ENCODE data around the gene DDX39A. TPM values are rescaled to one million over a fixed set of nuclear protein-coding genes. Genes with fewer than 3 reads are reported as not detected.
A peak's percentile ranks its signal among the peaks of the same experiment; 100 is the strongest.
"Not testable (repeated sequence)": the region's sequence is repeated elsewhere in the genome, so short reads cannot be mapped to it uniquely, and the experiment has no call there.

The DDX39A gene
- total RNA-seq, result 128 TPM

GRCh38 chr19:14419106-14419813, at the start of gene DDX39A:
DDX39A (minus strand) TSS chr19:14419341; CDS start chr19:14413220, 6,121 bp downstream.
- DNase-seq (ENCODE audit: low read depth in 2 of 3, low spot score in 2 of 3), result peak; percentile 88 to 100 (median 99)

- peak in 1 of 3 donors; percentile 45 for DNase-seq (ENCODE audit: low read depth in 2 of 3, low spot score in 2 of 3)
These were observed 48.7 kb upstream of the DDX39A start for GRCh38 chr19:14467816-14468215.

GRCh38 chr19:14467391-14467790, 48.2 kb upstream of the DDX39A start:
- no peak for DNase-seq (ENCODE audit: low read depth in 2 of 3, low spot score in 2 of 3)

GRCh38 chr19:14463747-14464146, 44.6 kb upstream of the DDX39A start:
- no peak for DNase-seq (ENCODE audit: low read depth in 2 of 3, low spot score in 2 of 3)

GRCh38 chr19:14462401-14462800, 43.3 kb upstream of the DDX39A start:
- not testable (repeated sequence) for DNase-seq (ENCODE audit: low read depth in 2 of 3, low spot score in 2 of 3)

GRCh38 chr19:14460935-14461334, 41.8 kb upstream of the DDX39A start:
- no peak for DNase-seq (ENCODE audit: low read depth in 2 of 3, low spot score in 2 of 3)

- no peak for DNase-seq (ENCODE audit: low read depth in 2 of 3, low spot score in 2 of 3)
These were observed 40.6 kb upstream of the DDX39A start for GRCh38 chr19:14459703-14460102.

- not testable (repeated sequence) for DNase-seq (ENCODE audit: low read depth in 2 of 3, low spot score in 2 of 3)
These were observed 33.2 kb upstream of the DDX39A start for GRCh38 chr19:14452303-14452702.

GRCh38 chr19:14450876-14451275, 31.7 kb upstream of the DDX39A start:
- DNase-seq (ENCODE audit: low read depth in 2 of 3, low spot score in 2 of 3), result no peak

- DNase-seq (ENCODE audit: low read depth in 2 of 3, low spot score in 2 of 3), result peak in 2 of 3 donors; percentile 74 to 83
These were observed 31.2 kb upstream of the DDX39A start for GRCh38 chr19:14450168-14450874.

GRCh38 chr19:14449321-14449720, 30.2 kb upstream of the DDX39A start:
- DNase-seq (ENCODE audit: low read depth in 2 of 3, low spot score in 2 of 3), result no peak

GRCh38 chr19:14446336-14447036, 27.3 kb upstream of the DDX39A start:
- DNase-seq (ENCODE audit: low read depth in 2 of 3, low spot score in 2 of 3), result no peak

GRCh38 chr19:14443632-14444216, 24.6 kb upstream of the DDX39A start:
- DNase-seq (ENCODE audit: low read depth in 2 of 3, low spot score in 2 of 3), result no peak

- no peak for DNase-seq (ENCODE audit: low read depth in 2 of 3, low spot score in 2 of 3)
These were observed 23.9 kb upstream of the DDX39A start for GRCh38 chr19:14442891-14443631.

GRCh38 chr19:14441041-14441938, 22.1 kb upstream of the DDX39A start:
- DNase-seq (ENCODE audit: low read depth in 2 of 3, low spot score in 2 of 3), result no peak

- peak in 2 of 3 donors; percentile 86 to 93 for DNase-seq (ENCODE audit: low read depth in 2 of 3, low spot score in 2 of 3)
These were observed 20.9 kb upstream of the DDX39A start for GRCh38 chr19:14440049-14440448.

GRCh38 chr19:14439014-14439413, 19.9 kb upstream of the DDX39A start:
- DNase-seq (ENCODE audit: low read depth in 2 of 3, low spot score in 2 of 3), result no peak

- no peak for DNase-seq (ENCODE audit: low read depth in 2 of 3, low spot score in 2 of 3)
These were observed 18.5 kb upstream of the DDX39A start for GRCh38 chr19:14437578-14438140.

All from hematopoietic multipotent progenitor cell (in vitro differentiated cells).